Eye (tissue), 1 donor: Measurements from ENCODE around the gene NFE2.
"Not testable (repeated sequence)": the region's sequence is repeated elsewhere in the genome, so short reads cannot be mapped to it uniquely, and the experiment has no call there.

Experiments used
- DNase-seq: peaks from one replicate; pipeline ENCODE4 v3.0.0-alpha.2; 2015

NFE2 gene

DNA sequence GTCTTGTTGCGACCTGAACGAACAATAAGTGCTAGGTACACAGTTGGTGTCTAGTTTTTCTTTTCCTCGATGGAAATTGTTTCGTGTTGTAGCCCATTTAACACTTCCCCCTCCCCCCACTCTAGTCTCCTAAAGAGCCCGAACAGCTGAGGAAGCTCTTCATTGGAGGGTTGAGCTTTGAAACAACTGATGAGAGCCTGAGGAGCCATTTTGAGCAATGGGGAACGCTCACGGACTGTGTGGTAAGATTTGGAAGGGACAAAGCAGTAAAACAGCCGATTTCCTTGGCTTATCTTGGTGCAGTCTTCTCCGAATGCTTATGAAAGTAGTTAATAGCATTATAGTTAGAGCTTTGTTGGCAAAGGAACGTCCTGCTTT, 19.6 kb downstream of the NFE2 start:
- DNase-seq: not testable (repeated sequence)

DNA sequence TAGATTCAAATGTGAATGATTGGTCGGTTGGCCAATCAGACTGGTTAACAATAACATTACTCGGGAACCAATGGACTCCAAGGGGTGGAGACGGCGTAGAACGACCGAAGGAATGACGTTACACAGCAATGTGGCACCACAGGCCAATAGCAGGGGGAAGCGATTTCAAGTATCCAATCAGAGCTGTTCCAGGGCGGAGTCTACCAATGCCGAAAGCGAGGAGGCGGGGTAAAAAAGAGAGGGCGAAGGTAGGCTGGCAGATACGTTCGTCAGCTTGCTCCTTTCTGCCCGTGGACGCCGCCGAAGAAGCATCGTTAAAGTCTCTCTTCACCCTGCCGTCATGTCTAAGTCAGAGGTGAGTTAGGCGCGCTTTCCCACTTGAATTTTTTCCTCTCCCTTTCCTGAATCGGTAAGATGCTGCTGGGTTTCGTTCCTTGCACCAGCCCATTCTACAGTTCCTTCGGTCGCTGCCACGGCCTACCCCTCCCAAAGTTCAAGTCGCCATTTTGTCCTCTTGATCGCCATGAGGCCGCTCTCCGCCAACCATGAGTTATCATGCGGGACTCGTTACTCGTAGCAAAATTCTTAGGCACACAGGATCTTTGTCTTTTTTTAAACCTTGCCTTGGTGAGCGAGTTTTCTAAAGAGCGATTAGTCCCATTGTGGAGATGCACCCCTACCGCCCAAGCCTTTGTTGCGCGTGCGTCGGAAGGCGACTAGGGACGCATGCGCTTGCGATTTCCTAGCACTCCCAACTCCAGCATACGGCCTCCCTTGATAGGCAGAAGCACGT, 20.2 kb downstream of the NFE2 start, which contains the start of gene HNRNPA1:
Gene HNRNPA1 (plus strand): TSS at position 259 of the 793 bp plus-strand sequence. CDS start 82 bp downstream, at position 341.
- DNase-seq: peak; percentile 99

DNA sequence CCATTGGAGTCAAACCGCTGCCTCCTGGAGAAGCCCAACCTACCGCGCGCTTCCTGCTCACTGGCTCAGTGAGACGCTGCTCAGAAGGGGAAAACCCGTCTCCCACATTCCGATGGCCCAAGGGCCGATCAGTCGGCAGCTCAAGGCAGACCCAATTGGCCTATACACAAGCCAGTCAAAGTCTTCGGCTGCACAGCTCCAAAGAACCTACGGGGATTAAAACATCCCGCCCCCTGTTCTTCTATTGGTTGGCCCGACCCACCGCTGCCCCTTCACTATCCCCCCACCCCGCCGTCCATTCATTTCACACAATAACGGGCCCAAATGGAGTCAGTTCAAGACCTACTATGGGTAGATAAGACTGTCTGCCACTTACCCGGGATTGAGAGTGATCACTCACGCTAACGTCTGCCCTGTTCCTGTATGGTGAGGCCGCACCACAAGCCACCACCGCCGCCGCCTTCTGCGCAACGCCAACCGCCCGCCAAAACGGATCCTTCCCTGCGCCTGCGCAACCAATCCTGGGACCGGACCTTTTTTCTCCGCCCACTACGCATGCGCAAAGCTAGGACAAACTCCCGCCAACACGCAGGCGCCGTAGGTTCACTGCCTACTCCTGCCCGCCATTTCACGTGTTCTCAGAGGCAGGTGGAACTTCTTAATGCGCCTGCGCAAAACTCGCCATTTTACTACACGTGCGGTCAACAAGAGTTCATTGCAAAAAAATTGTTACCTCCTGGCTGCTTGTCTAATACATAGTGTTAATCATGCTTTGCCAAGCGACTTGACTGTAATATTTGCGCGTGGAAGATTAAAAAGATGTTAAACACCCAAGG, 21.0 kb downstream of the NFE2 start, which contains the start of gene CBX5:
Gene CBX5 (minus strand): TSS at position 491 of the 836 bp plus-strand sequence. CDS start 22,472 bp downstream, outside the sequence.
- peak; percentile 100 for DNase-seq

GRCh38 chr12:54279227-54279631, 21.6 kb downstream of the NFE2 start:
- DNase-seq: no peak

DNA sequence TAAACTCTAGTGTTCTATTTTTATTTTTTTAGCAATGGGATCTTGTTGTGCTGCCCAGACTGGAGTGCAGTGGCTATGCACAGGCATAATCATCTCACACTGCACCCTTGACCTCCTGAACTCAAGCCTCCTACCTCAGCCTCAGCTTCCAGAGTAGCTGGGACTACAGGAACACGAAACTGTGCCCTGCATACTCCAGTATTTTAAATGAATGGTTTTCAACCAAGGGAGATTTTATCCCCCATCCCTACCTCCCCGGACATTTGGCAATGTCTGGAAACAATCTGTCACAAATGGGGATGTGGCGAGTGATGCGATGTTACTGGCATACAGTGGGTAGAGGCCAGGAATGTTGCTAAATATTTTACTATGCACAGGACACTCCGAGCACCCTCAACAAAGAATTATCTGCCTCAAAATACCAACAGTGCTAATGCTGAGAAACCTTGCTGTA, 23.0 kb downstream of the NFE2 start:
- no peak for DNase-seq

GRCh38 chr12:54276368-54276767, 24.4 kb downstream of the NFE2 start:
- DNase-seq: no peak

DNA sequence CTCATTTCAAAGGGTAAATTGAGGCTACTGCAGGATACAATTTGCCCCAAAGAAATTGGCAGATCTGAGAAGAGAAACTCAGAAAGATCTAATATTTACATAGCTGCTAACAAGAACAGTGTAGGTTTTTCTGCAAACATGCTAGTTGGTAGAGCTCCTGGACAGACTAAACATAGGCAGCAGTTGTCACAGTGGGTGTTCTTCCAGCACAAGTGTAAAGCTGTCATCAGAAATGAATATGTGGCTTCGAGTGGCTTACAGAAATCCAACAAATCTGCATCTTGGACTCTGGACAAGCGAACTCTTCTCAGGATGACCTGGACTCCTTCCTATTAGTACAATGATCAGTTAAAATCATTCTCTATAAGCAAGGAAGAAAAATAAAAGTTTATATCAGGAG, 26.8 kb downstream of the NFE2 start:
- DNase-seq: no peak

DNA sequence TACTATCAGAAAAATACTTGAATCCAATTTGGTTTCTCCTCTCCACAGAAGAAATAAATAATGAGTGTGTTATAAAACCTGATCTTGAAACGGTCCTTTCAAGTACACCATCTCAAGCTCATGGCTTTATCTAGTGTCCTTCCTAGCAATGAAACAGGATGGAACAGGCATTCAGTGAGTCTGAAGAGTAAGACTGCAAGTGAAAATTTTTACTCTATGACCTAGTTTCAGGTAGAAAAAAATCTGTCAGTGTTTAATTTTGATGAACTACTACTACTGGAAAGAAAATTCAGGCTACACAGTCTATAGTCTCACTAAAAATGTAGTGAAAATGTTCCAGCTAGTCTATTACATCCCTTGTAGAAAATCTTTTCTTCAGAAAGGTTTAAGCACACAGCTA, 28.6 kb downstream of the NFE2 start:
- DNase-seq: no peak

DNA sequence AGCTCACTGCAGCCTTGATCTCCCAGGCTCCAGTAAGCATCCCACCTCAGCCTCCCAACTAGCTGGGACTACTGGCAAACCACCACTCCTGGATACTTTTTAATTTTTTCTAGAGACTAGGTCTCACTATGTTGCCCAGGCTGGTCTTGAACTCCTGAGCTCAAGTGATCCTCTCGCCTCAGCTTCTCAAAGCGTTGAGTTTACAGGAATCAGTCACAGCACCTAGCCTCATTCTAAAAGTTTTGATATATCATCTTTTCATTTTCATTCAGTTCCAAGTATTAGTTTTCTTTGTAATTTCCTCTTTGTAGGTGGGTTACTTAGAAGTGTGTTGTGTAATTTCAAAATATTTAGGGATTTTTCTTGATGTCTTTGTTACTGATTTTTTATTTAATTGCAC, 30.5 kb downstream of the NFE2 start:
- no peak for DNase-seq

- DNase-seq: no peak
Measured at GRCh38 chr12:54266852-54267251, 34.0 kb downstream of the NFE2 start.

DNA sequence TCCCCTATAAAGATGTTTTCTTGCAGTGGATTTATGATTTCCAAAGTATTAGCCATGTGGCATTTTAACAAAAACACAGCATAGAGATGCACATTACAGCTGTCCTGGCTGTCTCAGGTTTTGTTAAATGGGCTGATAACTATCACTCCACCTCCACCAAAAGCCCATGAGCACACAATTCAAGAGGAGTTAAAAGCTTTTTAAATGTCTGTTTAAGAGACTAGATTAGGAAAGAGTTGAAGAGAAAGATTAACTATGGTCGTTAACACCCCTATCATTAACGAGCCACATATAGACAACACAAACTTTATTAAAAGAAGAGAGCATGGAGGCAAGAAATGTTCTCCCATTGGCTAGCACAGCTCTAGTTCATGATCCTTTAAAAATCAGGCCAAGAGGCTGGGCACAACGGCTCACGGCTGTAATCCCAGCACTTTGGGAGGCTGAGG, 35.4 kb downstream of the NFE2 start:
- DNase-seq: no peak

- DNase-seq: peak; percentile 59
Measured at GRCh38 chr12:54262403-54262925, 38.4 kb downstream of the NFE2 start.

- no peak for DNase-seq
Measured at GRCh38 chr12:54261815-54262402, 38.9 kb downstream of the NFE2 start.

GRCh38 chr12:54259194-54260011, 41.4 kb downstream of the NFE2 start:
- DNase-seq: peak; percentile 95

GRCh38 chr12:54258201-54258681, 42.6 kb downstream of the NFE2 start:
- peak; percentile 55 for DNase-seq

GRCh38 chr12:54257332-54257731, 43.5 kb downstream of the NFE2 start:
- DNase-seq: no peak

GRCh38 chr12:54253240-54253639, 47.6 kb downstream of the NFE2 start:
- no peak for DNase-seq

DNA sequence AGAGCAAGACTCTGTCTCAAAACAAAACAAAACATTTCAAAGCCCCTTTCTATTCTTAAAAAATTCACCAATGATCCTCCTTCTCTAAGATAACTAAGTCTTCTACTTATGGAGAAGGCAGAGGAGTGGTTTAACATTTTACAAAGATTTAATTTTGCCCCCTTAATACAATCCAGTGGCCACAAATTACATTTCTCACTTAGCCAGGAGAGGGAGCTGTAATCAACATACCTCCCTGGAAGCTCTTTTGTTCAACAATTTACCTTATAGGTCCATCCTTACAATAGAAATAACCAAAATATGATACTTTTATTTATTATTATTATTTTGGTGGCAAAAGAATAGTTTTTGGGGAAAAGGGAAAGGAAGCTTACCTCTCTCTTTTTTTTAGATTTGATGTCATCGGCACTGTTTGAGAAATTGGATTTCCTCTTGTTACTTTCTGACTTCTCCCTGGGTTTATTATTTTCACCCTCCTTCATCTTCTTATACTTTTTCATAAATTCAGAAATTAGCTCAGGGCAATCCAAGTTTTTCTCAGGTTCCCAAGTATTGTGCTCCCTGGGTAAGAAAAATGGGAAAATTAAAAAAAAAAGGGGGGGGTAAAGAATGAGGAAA, 49.0 kb downstream of the NFE2 start:
- DNase-seq: peak; percentile 73

GRCh38 chr12:54249489-54249888, 51.3 kb downstream of the NFE2 start:
- no peak for DNase-seq

DNA sequence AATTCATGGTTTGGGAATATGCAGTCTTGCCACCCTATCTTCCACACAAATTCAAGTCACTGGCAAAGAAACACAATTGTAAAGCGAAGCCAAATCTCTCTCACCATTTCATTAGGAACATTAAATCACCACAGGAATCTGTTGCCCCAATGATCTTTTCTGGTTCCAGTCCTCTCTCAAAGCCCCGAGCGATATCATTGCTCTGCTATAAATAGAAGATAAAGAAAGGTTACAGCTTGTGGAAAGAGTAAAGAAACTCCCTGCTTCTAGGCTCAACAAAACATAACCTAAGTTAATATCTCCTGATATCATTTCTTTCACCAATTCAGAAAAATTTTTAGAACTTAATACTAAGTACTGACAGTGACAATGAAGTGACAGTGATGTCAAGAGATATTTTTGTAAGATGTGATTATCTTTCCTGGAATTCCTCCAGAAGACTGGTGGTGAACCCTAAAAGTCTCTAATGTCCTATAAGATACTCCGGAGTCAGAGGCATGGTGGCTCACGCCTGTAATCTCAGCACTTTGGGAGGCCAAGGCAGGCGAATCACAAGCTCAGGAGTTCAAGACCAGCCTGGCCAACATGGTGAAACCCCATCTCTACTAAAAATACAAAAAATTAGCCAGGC, 54.7 kb downstream of the NFE2 start:
- no peak for DNase-seq
